OCI-LY3 (cell line): ENCODE results near the gene RPL6.

Experiments used
- H2AFZ ChIP-seq: fragments of 200-600, 300-600 bp; shearing (Covaris generic); 2 replicates; pipeline ENCODE4 v1.6.0; 2014; ENCODE audit warnings: antibody characterized with exemption, low read depth, low read length
- H3K27ac ChIP-seq: fragments of 200-600, 300-600 bp; sonication (generic); 2 replicates; pipeline ENCODE4 v1.5.1; 2014; ENCODE audit warnings: mild to moderate bottlenecking, low read length, moderate library complexity, mixed read lengths
- H3K27me3 ChIP-seq: fragments of 200-600, 300-600 bp; sonication (generic); 2 replicates; pipeline ENCODE4 v1.6.1; 2014; ENCODE audit warnings: low read depth, low read length, mixed read lengths
- H3K36me3 ChIP-seq: fragments of 200-600, 300-600 bp; sonication (generic); replicated peaks from 2 replicates; pipeline ENCODE3; 2014; ENCODE audit warnings: low read depth, low read length, mixed read lengths
- H3K4me1 ChIP-seq: fragments of 300-600, 200-600 bp; sonication (generic); 2 replicates; pipeline ENCODE4 v1.6.1; 2014; ENCODE audit warnings: low read length, mixed read lengths
- H3K4me2 ChIP-seq: fragments of 200-600, 300-600 bp; sonication (generic); 2 replicates; pipeline ENCODE4 v1.6.1; 2014; ENCODE audit warnings: low read length, mixed read lengths
- H3K4me3 ChIP-seq: fragments of 300-600, 200-600 bp; sonication (generic); 2 replicates; pipeline ENCODE4 v1.5.1; 2014; ENCODE audit warnings: antibody characterized with exemption, mild to moderate bottlenecking, low read length, moderate library complexity
- H3K79me2 ChIP-seq: fragments of 300-600, 200-600 bp; shearing (Covaris generic); 2 replicates; pipeline ENCODE4 v1.6.1; 2014; ENCODE audit warnings: mild to moderate bottlenecking, low read length, mixed read lengths
- H3K9ac ChIP-seq: fragments of 300-600, 200-600 bp; shearing (Covaris generic); 2 replicates; pipeline ENCODE4 v1.6.0; 2014; ENCODE audit warnings: mild to moderate bottlenecking, low read length, moderate library complexity
- H3K9me3 ChIP-seq: fragments of 200-600, 300-600 bp; shearing (Covaris generic); 2 replicates; pipeline ENCODE4 v1.6.1; 2014; ENCODE audit warnings: low read length, mixed read lengths; ENCODE audit not compliant: insufficient read depth
- H4K20me1 ChIP-seq: fragments of 200-600, 300-600 bp; sonication (generic); 2 replicates; pipeline ENCODE4 v1.6.1; 2016; ENCODE audit warnings: low read length, mixed read lengths; ENCODE audit not compliant: insufficient read depth
- EZH2phosphoT487 ChIP-seq: fragments of 200-600 bp; shearing (Covaris generic); IDR thresholded peaks from 2 replicates; pipeline ENCODE4 v1.6.1; 2018; ENCODE audit warnings: antibody characterized with exemption, mixed run types, low read depth
- TF ChIP-seq, protein P1 (sequence below): fragments of 200-600, 300-600 bp; sonication (generic); IDR thresholded peaks from 2 replicates; pipeline ENCODE4 v1.5.1; 2014; ENCODE audit warnings: antibody characterized with exemption, low read length, low read depth

RPL6 gene

DNA sequence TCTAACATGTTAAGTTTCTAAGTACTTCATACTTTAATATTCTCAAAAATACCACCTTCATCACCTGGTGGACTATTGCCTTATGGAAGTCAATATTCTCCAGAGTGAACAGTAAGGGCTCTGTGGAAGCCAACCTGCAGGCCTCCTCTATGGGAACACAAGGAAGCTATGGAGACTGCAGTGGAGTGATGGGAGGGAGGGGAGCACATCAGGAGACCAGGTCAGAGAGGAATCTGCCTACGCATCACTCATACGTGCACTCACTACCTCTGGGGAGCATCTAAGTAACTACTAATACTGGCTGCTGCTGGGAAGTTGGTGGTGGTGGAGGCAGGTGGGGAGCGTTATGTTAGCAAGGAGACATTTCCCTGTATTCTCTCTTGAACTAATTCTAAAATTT lies 47.1 kb downstream of the RPL6 start:
- no peak overlapping the region for H3K4me2 ChIP-seq

DNA sequence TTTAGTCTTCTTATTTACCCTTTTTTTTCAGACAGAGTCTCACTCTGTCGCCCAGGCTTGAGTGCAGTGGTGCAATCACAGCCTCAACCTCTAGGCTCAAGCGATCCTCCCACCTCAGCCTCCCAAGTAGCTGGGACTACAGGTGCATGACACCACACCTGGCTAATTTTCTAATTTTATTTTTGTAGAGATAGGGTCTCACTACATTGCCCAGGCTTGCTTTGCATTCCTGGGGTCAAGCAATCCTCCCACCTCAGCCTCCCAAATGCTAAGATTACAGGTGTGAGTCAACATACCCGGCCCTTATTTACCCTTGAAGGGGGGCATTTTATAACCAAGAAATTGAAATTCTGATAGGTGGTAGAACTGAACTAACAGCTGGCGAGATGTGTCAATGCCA lies 48.1 kb downstream of the RPL6 start:
- no peak overlapping the region for H3K4me3 ChIP-seq
- no peak overlapping the region for H3K27ac ChIP-seq
- no peaks in the 10 kb centered on the region for H3K4me1 ChIP-seq
- no peak overlapping the region for H3K4me2 ChIP-seq
- H3K9ac ChIP-seq, result no peak overlapping the region
- H4K20me1 ChIP-seq, result peaks cover 16% of the 10 kb centered on the region
- peaks cover 5% of the 10 kb centered on the region; the same call in 1 of the 2 replicates for H3K79me2 ChIP-seq
- H3K36me3 ChIP-seq, result no peaks in the 10 kb centered on the region
- H3K9me3 ChIP-seq, result no peaks in the 10 kb centered on the region
- no peak for TF ChIP-seq EZH2phosphoT487
- TF ChIP-seq, protein P1, sequence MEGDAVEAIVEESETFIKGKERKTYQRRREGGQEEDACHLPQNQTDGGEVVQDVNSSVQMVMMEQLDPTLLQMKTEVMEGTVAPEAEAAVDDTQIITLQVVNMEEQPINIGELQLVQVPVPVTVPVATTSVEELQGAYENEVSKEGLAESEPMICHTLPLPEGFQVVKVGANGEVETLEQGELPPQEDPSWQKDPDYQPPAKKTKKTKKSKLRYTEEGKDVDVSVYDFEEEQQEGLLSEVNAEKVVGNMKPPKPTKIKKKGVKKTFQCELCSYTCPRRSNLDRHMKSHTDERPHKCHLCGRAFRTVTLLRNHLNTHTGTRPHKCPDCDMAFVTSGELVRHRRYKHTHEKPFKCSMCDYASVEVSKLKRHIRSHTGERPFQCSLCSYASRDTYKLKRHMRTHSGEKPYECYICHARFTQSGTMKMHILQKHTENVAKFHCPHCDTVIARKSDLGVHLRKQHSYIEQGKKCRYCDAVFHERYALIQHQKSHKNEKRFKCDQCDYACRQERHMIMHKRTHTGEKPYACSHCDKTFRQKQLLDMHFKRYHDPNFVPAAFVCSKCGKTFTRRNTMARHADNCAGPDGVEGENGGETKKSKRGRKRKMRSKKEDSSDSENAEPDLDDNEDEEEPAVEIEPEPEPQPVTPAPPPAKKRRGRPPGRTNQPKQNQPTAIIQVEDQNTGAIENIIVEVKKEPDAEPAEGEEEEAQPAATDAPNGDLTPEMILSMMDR, result no peak
- H2AFZ ChIP-seq, result no peak overlapping the region
- H3K27me3 ChIP-seq, result no peaks in the 10 kb centered on the region

More for the DNA sequence above, 47.1 kb downstream of the RPL6 start:
- no peaks in the 10 kb centered on the region for H3K36me3 ChIP-seq
- no peak overlapping the region for H3K9ac ChIP-seq
- H3K9me3 ChIP-seq, result no peaks in the 10 kb centered on the region
- TF ChIP-seq, protein P1, result no peak
- TF ChIP-seq EZH2phosphoT487, result no peak
- H3K4me1 ChIP-seq, result no peaks in the 10 kb centered on the region
- no peak overlapping the region for H2AFZ ChIP-seq
- no peak overlapping the region for H3K27ac ChIP-seq
- peaks cover 16% of the 10 kb centered on the region for H4K20me1 ChIP-seq
- no peak overlapping the region for H3K4me3 ChIP-seq
- no peaks in the 10 kb centered on the region for H3K27me3 ChIP-seq
- peaks cover 7% of the 10 kb centered on the region; the same call in 1 of the 2 replicates for H3K79me2 ChIP-seq

DNA sequence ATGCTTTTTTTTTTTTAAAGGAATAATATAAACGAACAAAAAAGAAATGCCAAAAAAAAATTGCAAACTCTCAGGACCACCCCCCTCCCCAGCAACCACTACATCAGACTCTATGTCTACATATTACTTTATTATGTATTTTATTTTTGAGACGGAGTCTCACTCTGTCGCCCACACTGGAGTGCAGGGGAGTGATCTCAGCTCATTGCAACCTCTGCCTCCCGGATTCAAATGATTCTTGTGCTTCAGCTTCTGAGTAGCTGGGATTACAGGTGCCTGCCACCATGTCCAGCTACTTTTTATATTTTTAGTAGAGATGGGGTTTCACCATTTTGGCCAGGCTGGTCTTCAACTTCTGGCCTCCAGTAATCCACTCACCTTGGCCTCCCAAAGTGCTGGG lies 50.1 kb downstream of the RPL6 start:
- Histone ChIP-seq H2AFZ (no peak overlapping the region), H3K4me3 (no peak overlapping the region), H3K79me2 (peaks cover 9% of the 10 kb centered on the region), H3K27me3 (no peaks in the 10 kb centered on the region), H3K27ac (no peak overlapping the region), H3K4me2 (no peak overlapping the region), H3K36me3 (no peaks in the 10 kb centered on the region), H3K4me1 (no peaks in the 10 kb centered on the region), H3K9ac (no peak overlapping the region), H4K20me1 (peaks cover 16% of the 10 kb centered on the region), H3K9me3 (no peaks in the 10 kb centered on the region)
- TF ChIP-seq, protein P1, result no peak
- no peak for TF ChIP-seq EZH2phosphoT487

GRCh38 chr12:112357214-112357613 lies 52.2 kb downstream of the RPL6 start:
- Histone ChIP-seq H3K79me2 (peaks cover 18% of the 10 kb centered on the region), H3K9ac (no peak overlapping the region), H3K4me1 (peaks cover 10% of the 10 kb centered on the region), H3K36me3 (no peaks in the 10 kb centered on the region), H4K20me1 (peaks cover 13% of the 10 kb centered on the region), H3K9me3 (no peaks in the 10 kb centered on the region), H3K4me2 (no peak overlapping the region), H3K27ac (no peak overlapping the region), H2AFZ (no peak overlapping the region), H3K27me3 (no peaks in the 10 kb centered on the region), H3K4me3 (no peak overlapping the region)
- TF ChIP-seq, protein P1, result no peak
- no peak for TF ChIP-seq EZH2phosphoT487
